HepG2 (cell line): Measurements from ENCODE around the gene CALML5. TPM values are rescaled to one million over a fixed set of nuclear protein-coding genes. Genes with fewer than 3 reads are reported as not detected.

Experiments used
- ATAC-seq: fragments of 200-7000 bp; cut with Tn5 transposase; 3 replicates; pipeline ENCODE4 v1.9.1; 2020; ENCODE audit warnings: mild to moderate bottlenecking, moderate library complexity
- BruUV-seq: library from RNA; stranded (reverse); fragments of 400-500 nt; replicated peaks from 2 replicates; lab custom pipeline; 2021; lab: Mats Ljungman, UMichigan
- CTCF ChIA-PET: fragments of 300-600 bp; formaldehyde crosslinking; extraction: SDS; loops from one replicate; lab custom pipeline; 2021; ENCODE audit warnings: low total read pairs, inconsistent platforms, low intra/inter-chr PET ratio; lab: Yijun Ruan, JAX
- POLR2A ChIA-PET: fragments of 350-600 bp; sonication (Branson Sonifier 250); formaldehyde crosslinking; loops from one replicate; lab custom pipeline; 2020; ENCODE audit warnings: antibody characterized with exemption, inconsistent platforms; lab: Yijun Ruan, JAX
- DNase-seq: peaks from one replicate; pipeline ENCODE4 v3.0.0-alpha.2; 2015; ENCODE audit warnings: low spot score
- FAIRE-seq: peaks from 3 replicates; lab custom pipeline; 2011; peaks lifted over from hg19 to GRCh38; lab: Jason Lieb, UNC
- H2AFZ ChIP-seq: one replicate; pipeline ENCODE4 v1.6.1; 2011; ENCODE audit warnings: low read length, inconsistent platforms
- H3K27ac ChIP-seq: fragments of 300-600 bp; 3 replicates; pipeline ENCODE4 v1.8.0; 2011; ENCODE audit warnings: mixed run types, mild to moderate bottlenecking, mixed read lengths, low read length, inconsistent platforms; ENCODE audit not compliant: insufficient read depth; ENCODE audit errors: extremely low read length
- H3K27me3 ChIP-seq, 2 experiments: fragments of 200-600 bp in 1 of 2; 2 replicates in 1 of 2; 3 replicates in 1 of 2; pipeline versions ENCODE4 v1.6.0 to v1.8.0; 2011; ENCODE audit warnings: low read length in 2 of 2, mild to moderate bottlenecking in 2 of 2, moderate library complexity in 2 of 2, inconsistent platforms in 1 of 2; ENCODE audit not compliant: insufficient read depth in 2 of 2, control insufficient read depth in 1 of 2
- H3K36me3 ChIP-seq, 2 experiments: fragments of 200-600 bp in 1 of 2; replicated peaks in 1 of 2; 2 replicates in 1 of 2; 3 replicates in 1 of 2; pipeline versions ENCODE4 v1.5.1 to v1.8.0; 2011; ENCODE audit warnings: low read length in 2 of 2, inconsistent platforms in 1 of 2; ENCODE audit not compliant: insufficient read depth in 2 of 2, control insufficient read depth in 1 of 2
- H3K4me1 ChIP-seq: 2 replicates; pipeline ENCODE4 v1.5.1; 2012; ENCODE audit warnings: low read length, inconsistent platforms; ENCODE audit not compliant: insufficient read depth
- H3K4me2 ChIP-seq: 2 replicates; pipeline ENCODE4 v1.6.0; 2011; ENCODE audit warnings: low read depth, low read length, inconsistent platforms
- H3K4me3 ChIP-seq, 3 experiments: fragments of 200-600 bp in 1 of 3; sonication (generic), shearing (Covaris generic) in 1 of 3; replicated peaks in 1 of 3; 2 replicates each; pipeline ENCODE4 v1.5.1; 2011 to 2016; ENCODE audit warnings: low read length in 3 of 3, inconsistent platforms in 2 of 3, low read depth in 2 of 3, mild to moderate bottlenecking in 2 of 3, control low read depth in 1 of 3, mixed read lengths in 1 of 3; ENCODE audit not compliant: insufficient read depth in 1 of 3
- H3K79me2 ChIP-seq: one replicate; pipeline ENCODE4 v1.6.1; 2011; ENCODE audit warnings: low read length, inconsistent platforms; ENCODE audit not compliant: insufficient read depth
- H3K9ac ChIP-seq: 2 replicates; pipeline ENCODE4 v1.6.0; 2011; ENCODE audit warnings: mild to moderate bottlenecking, low read depth, low read length, inconsistent platforms; ENCODE audit not compliant: insufficient read depth
- H3K9me3 ChIP-seq: 2 replicates; pipeline ENCODE4 v1.5.1; 2012; ENCODE audit warnings: mild to moderate bottlenecking, low read length
- H4K20me1 ChIP-seq: 2 replicates; pipeline ENCODE4 v1.6.0; 2011; ENCODE audit warnings: inconsistent platforms, mild to moderate bottlenecking, low read length, moderate library complexity; ENCODE audit not compliant: insufficient read depth
- CBX5 ChIP-seq: sonication (generic); formaldehyde crosslinking; IDR thresholded peaks from 2 replicates; pipeline ENCODE4 v1.4.0; 2020; ENCODE audit warnings: missing genetic modification reagents, borderline replicate concordance
- MAFK ChIP-seq, 2 experiments: IDR thresholded peaks in 1 of 2; conservative IDR thresholded peaks in 1 of 2; 2 replicates each; pipeline ENCODE4 v1.6.1; 2011; ENCODE audit warnings: improper control_type of control experiment in 2 of 2, low read length in 2 of 2
- RBM22 ChIP-seq: fragments of 200-400 bp; formaldehyde crosslinking; optimal IDR thresholded peaks from 2 replicates; pipeline ENCODE3; 2017; ENCODE audit warnings: mild to moderate bottlenecking, low read length, moderate library complexity
- SPEN ChIP-seq: sonication (generic); formaldehyde crosslinking; IDR thresholded peaks from 2 replicates; pipeline ENCODE4 v1.5.1; 2020; ENCODE audit warnings: low read depth, mild to moderate bottlenecking, missing genetic modification reagents
- WGBS: methylation state at CpG from one replicate; pipeline ENCODE4 v1.1.6; 2017; ENCODE audit warnings: low lambda C conversion rate; 5-methylcytosine and 5-hydroxymethylcytosine counted together
- in situ Hi-C: cut with HindIII; loops from 2 replicates; pipeline ENCODE4 v1.10.0; 2017; ENCODE audit warnings: low pct_unique_long_range_greater_than_20kb; ENCODE audit not compliant: extremely low pct_ligation_motif_present
- intact Hi-C: fragments of 100-400 bp; cut with micrococcal nuclease; formaldehyde crosslinking; loops from one replicate; pipeline ENCODE4 v1.10.0; 2022; ENCODE audit not compliant: unreplicated experiment
- polyA plus RNA-seq, 8 experiments: library from polyadenylated mRNA; depleted of rRNA in 3 of 8; stranded (reverse) in 7 of 8; unstranded in 1 of 8; fragments of >200 nt; fragmentation: Illumina TruSeq in 4 of 8; extraction: Trizol in 4 of 8; gene quantifications; 2 replicates each; pipeline versions ENCODE4 v1.2.1 to v1.2.3, GENCODE V29; 2011 to 2016; ENCODE audit warnings: low read depth in 4 of 8, missing spikeins in 1 of 8, mixed read lengths in 1 of 8; ENCODE audit not compliant: insufficient read depth in 1 of 8
- total RNA-seq, 5 experiments: library from RNA; depleted of rRNA; stranded (reverse); fragments of >200 nt; fragmentation: Illumina TruSeq; extraction: Trizol; gene quantifications; 2 replicates each; pipeline ENCODE4 v1.2.3, GENCODE V29; 2016; ENCODE audit warnings: low read depth in 1 of 5
- TF ChIP-seq, protein P1 (sequence below): sonication (generic); formaldehyde crosslinking; IDR thresholded peaks from 2 replicates; pipeline ENCODE4 v1.5.1; 2020; ENCODE audit warnings: mild to moderate bottlenecking, missing genetic modification reagents

The CALML5 gene
- total and polyA plus RNA-seq, 2 of the 13 experiments (the other 11 are each of a cell fraction or from before 2014, with no cell fraction given) = not detected

DNA sequence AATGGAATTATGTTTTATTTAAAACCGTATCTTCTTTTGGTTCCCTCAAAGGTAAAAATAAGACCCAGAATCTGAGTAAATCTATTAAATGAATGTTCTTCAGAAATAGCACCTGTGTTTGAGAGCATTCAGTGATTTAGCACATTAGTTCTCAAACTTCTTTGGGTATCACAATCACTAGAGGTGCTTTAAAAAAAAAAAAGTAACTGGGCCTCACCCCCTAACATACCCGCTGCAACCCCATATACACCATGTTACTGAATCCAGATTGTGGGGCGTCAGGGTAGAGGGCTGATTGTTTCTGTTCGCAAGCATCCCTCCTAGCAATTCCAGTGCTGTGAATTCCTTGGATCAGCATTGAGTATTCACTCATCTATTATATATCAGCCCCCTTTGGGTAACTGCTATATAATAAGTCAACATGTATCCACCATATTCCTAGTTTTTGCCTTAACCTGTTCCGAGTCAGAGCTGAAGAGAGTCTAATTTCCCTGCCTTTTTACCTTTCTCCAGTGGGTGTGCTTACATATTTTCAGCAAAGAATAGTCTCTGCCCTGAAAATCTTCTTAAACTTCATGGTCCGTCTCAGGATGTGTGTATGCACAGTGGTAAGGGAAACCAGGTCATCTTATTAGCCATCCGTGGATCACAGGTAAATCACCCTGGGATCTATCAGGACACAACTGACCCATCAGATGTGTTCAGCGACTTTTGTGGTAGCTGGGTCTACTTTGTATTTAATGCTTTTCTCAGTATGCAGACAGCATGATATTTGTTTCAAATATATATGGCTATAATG lies 40.2 kb downstream of the CALML5 start:
- TF ChIP-seq CBX5 (CRISPR knock-in tag) = no peak
- TF ChIP-seq RBM22 = peak; percentile 81
- TF ChIP-seq SPEN (CRISPR knock-in tag) = no peak
- in situ Hi-C loops (no loop called here), intact Hi-C loops (no loop called here)
- Histone ChIP-seq H3K27ac (no peak overlapping the region), H3K9ac (no peak overlapping the region), H3K4me2 (no peak overlapping the region), H3K36me3 (peaks cover 14 to 54% of the 10 kb centered on the region in 2 experiments), H3K4me1 (no peaks in the 10 kb centered on the region), H2AFZ (no peak overlapping the region), H4K20me1 (no peaks in the 10 kb centered on the region), H3K9me3 (no peaks in the 10 kb centered on the region), H3K4me3 (no peak overlapping the region), H3K27me3 (no peaks in the 10 kb centered on the region), H3K79me2 (no peaks in the 10 kb centered on the region)
- WGBS = 91% methylated on average over 8 of the region's 8 CpGs
- CTCF ChIA-PET = no interaction called here
- ATAC-seq = no peak
- DNase-seq = no peak
- POLR2A ChIA-PET = interaction anchor here (0.8 kb wide), 1 partner anchor 13 kb away, joined by 3 read pairs; no protein-coding TSS in a partner anchor
- no peak for FAIRE-seq
- no TSS peak for BruUV-seq

DNA sequence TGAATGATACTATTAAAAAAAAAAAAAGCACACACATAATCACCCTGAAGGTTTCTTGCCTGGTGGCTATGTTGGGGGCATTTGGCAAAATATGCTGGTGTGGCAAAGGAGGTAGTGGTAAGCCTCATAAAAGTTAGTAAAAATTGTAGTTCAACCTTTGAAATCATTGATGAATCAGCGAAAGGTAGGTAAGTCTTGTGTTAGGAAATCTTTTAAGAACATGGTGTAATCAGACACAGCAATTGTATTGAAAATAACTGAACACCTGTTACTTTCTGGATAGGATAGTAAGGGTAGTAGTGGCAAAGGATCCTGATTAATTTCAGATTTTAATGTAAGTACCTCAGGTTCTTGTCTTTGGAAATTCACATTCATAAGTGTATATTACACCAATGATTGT lies 40.9 kb downstream of the CALML5 start:
- POLR2A ChIA-PET = no interaction called here
- no TSS peak for BruUV-seq
- TF ChIP-seq, protein P1, sequence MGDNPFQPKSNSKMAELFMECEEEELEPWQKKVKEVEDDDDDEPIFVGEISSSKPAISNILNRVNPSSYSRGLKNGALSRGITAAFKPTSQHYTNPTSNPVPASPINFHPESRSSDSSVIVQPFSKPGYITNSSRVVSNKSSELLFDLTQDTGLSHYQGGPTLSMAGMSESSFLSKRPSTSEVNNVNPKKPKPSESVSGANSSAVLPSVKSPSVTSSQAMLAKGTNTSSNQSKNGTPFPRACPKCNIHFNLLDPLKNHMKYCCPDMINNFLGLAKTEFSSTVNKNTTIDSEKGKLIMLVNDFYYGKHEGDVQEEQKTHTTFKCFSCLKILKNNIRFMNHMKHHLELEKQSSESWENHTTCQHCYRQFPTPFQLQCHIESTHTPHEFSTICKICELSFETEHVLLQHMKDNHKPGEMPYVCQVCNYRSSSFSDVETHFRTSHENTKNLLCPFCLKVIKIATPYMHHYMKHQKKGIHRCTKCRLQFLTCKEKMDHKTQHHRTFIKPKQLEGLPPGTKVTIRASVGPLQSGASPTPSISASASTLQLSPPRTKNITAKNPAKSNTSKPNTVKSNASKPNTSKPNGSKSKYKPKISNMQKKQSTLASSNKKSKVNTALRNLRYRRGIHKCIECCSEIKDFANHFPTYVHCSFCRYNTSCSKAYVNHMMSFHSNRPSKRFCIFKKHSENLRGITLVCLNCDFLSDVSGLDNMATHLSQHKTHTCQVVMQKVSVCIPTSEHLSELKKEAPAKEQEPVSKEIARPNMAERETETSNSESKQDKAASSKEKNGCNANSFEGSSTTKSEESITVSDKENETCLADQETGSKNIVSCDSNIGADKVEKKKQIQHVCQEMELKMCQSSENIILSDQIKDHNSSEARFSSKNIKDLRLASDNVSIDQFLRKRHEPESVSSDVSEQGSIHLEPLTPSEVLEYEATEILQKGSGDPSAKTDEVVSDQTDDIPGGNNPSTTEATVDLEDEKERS (CRISPR knock-in tag) = no peak
- 0 out of 4 replicates have a peak, but pooled peaks of 1 of the 2 experiments have one; percentile 10 for TF ChIP-seq MAFK (conservative IDR thresholded peaks at IDR 0.05 in 1 of 2, IDR thresholded peaks at IDR 0.05 in 1 of 2; ENCODE audit: low read length in 2 of 2)
- DNase-seq (no peak), FAIRE-seq (no peak), ATAC-seq (no peak)
- Histone ChIP-seq H2AFZ (no peak overlapping the region), H3K4me1 (no peaks in the 10 kb centered on the region), H3K9ac (no peak overlapping the region), H3K27me3 (no peaks in the 10 kb centered on the region), H4K20me1 (no peaks in the 10 kb centered on the region), H3K36me3 (peaks cover 19 to 61% of the 10 kb centered on the region in 2 experiments), H3K79me2 (no peaks in the 10 kb centered on the region), H3K27ac (no peak overlapping the region), H3K9me3 (no peaks in the 10 kb centered on the region), H3K4me2 (no peak overlapping the region), H3K4me3 (no peak overlapping the region)
- CTCF ChIA-PET = no interaction called here
- 100% methylated on average over 1 of the region's 1 CpG for WGBS
- in situ Hi-C loops (no loop called here), intact Hi-C loops (no loop called here)
